SK-N-SH (cell line): ENCODE data around the gene CX3CR1. TPM values are rescaled to one million over a fixed set of nuclear protein-coding genes. Genes with fewer than 3 reads are reported as not detected.

Experiments used
- CTCF ChIA-PET: fragments of 300-600, 350-600 bp; formaldehyde crosslinking; extraction: SDS; loops from one replicate; lab custom pipeline; 2021; lab: Yijun Ruan, JAX
- POLR2A ChIA-PET: fragments of 350-600 bp; sonication (Branson Sonifier 250); formaldehyde crosslinking; extraction: SDS; loops from one replicate; lab custom pipeline; 2020; ENCODE audit warnings: antibody characterized with exemption, inconsistent platforms; lab: Yijun Ruan, JAX
- DNase-seq: peaks from one replicate; pipeline ENCODE4 v3.0.0; 2012
- H2AFZ ChIP-seq: fragments of 200-600 bp; sonication (generic); 2 replicates; pipeline ENCODE4 v1.8.1; 2016; ENCODE audit warnings: antibody characterized with exemption, mild to moderate bottlenecking, low read depth
- H3F3A ChIP-seq: fragments of 200-600 bp; sonication (generic); replicated peaks from 2 replicates; pipeline ENCODE3; 2016; ENCODE audit warnings: antibody characterized with exemption, mild to moderate bottlenecking; ENCODE audit not compliant: insufficient read depth
- H3K27ac ChIP-seq, 2 experiments: fragments of 200-500 bp in 1 of 2; fragments of 200-600 bp in 1 of 2; sonication (Bioruptor generic) in 1 of 2; sonication (generic), shearing (Covaris generic) in 1 of 2; 2 replicates each; pipeline versions ENCODE4 v1.5.1 to v1.6.1; 2014 to 2016; ENCODE audit warnings: low read depth in 2 of 2, inconsistent platforms in 1 of 2, low read length in 1 of 2, mild to moderate bottlenecking in 1 of 2, mixed read lengths in 1 of 2
- H3K27me3 ChIP-seq: fragments of 200-600 bp; sonication (generic), shearing (Covaris generic); 2 replicates; pipeline ENCODE4 v1.6.1; 2016; ENCODE audit warnings: mixed run types; ENCODE audit not compliant: insufficient read depth
- H3K36me3 ChIP-seq, 2 experiments: fragments of 200-500 bp in 1 of 2; fragments of 200-600 bp in 1 of 2; sonication (Bioruptor generic) in 1 of 2; sonication (generic) in 1 of 2; replicated peaks in 1 of 2; 2 replicates each; pipeline versions ENCODE3 to v1.5.1; 2014 to 2016; ENCODE audit warnings: low read length in 1 of 2, mild to moderate bottlenecking in 1 of 2; ENCODE audit not compliant: insufficient read depth in 2 of 2, control insufficient read depth in 1 of 2
- H3K4me1 ChIP-seq, 2 experiments: fragments of 200-500 bp in 1 of 2; fragments of 200-600 bp in 1 of 2; sonication (Bioruptor generic) in 1 of 2; sonication (generic), shearing (Covaris generic) in 1 of 2; 2 replicates each; pipeline versions ENCODE4 v1.5.1 to v1.6.1; 2014 to 2016; ENCODE audit warnings: low read depth in 1 of 2, low read length in 1 of 2, mixed run types in 1 of 2; ENCODE audit not compliant: insufficient read depth in 2 of 2, control insufficient read depth in 1 of 2
- H3K4me2 ChIP-seq: fragments of 200-600 bp; sonication (generic), shearing (Covaris generic); 2 replicates; pipeline ENCODE4 v1.6.1; 2017; ENCODE audit warnings: mixed run types
- H3K4me3 ChIP-seq, 2 experiments: fragments of 200-500 bp in 1 of 2; fragments of 200-600 bp in 1 of 2; sonication (Bioruptor generic) in 1 of 2; sonication (generic), shearing (Covaris generic) in 1 of 2; 2 replicates each; pipeline versions ENCODE4 v1.5.1 to v1.8.1; 2014 to 2016; ENCODE audit warnings: low read depth in 2 of 2, inconsistent platforms in 1 of 2, low read length in 1 of 2, mild to moderate bottlenecking in 1 of 2, mixed read lengths in 1 of 2, moderate library complexity in 1 of 2
- H3K79me2 ChIP-seq: fragments of 200-600 bp; sonication (generic); 2 replicates; pipeline ENCODE4 v1.8.1; 2017; ENCODE audit warnings: mild to moderate bottlenecking; ENCODE audit not compliant: insufficient read depth
- H3K9ac ChIP-seq: fragments of 200-600 bp; sonication (generic); 2 replicates; pipeline ENCODE4 v1.6.1; 2017; ENCODE audit warnings: mixed run types
- H3K9me2 ChIP-seq: fragments of 200-600 bp; sonication (generic); 2 replicates; pipeline ENCODE4 v1.6.1; 2017; ENCODE audit warnings: mixed run types
- H3K9me3 ChIP-seq: fragments of 200-600 bp; sonication (generic); 2 replicates; pipeline ENCODE4 v1.6.1; 2017; ENCODE audit warnings: mixed run types, mild to moderate bottlenecking, moderate library complexity
- H4K20me1 ChIP-seq: fragments of 200-600 bp; sonication (generic); 2 replicates; pipeline ENCODE4 v1.6.1; 2017; ENCODE audit warnings: mild to moderate bottlenecking, mixed run types; ENCODE audit not compliant: insufficient read depth
- FOSL2 ChIP-seq: IDR thresholded peaks from 2 replicates; pipeline ENCODE4 v1.4.0; 2012; ENCODE audit warnings: low read depth, mild to moderate bottlenecking, moderate library complexity, borderline replicate concordance
- FOXM1 ChIP-seq: IDR thresholded peaks from 2 replicates; pipeline ENCODE4 v1.4.0; 2012; ENCODE audit warnings: low read depth, mild to moderate bottlenecking
- JUND ChIP-seq: IDR thresholded peaks from 2 replicates; pipeline ENCODE4 v1.4.0; 2012
- NRF1 ChIP-seq: IDR thresholded peaks from 2 replicates; pipeline ENCODE4 v1.6.1; 2012; ENCODE audit warnings: low read depth, mild to moderate bottlenecking, low read length
- POLR2AphosphoS5 ChIP-seq: IDR thresholded peaks from 2 replicates; pipeline ENCODE4 v1.6.1; 2012; ENCODE audit warnings: low read depth, low read length
- TEAD4 ChIP-seq: IDR thresholded peaks from 2 replicates; pipeline ENCODE4 v1.4.0; 2012; ENCODE audit warnings: mild to moderate bottlenecking, borderline replicate concordance; ENCODE audit not compliant: insufficient read depth
- YY1 ChIP-seq: IDR thresholded peaks from 2 replicates; pipeline ENCODE4 v1.4.0; 2012; ENCODE audit warnings: low read depth, mild to moderate bottlenecking
- WGBS: methylation state at CpG from one replicate; pipeline ENCODE4 v1.1.6; 2017; ENCODE audit warnings: low lambda C conversion rate; 5-methylcytosine and 5-hydroxymethylcytosine counted together
- polyA plus RNA-seq, 3 experiments: library from polyadenylated mRNA; depleted of rRNA; stranded (reverse); fragments of >200 nt; gene quantifications; 2 replicates each; pipeline ENCODE4 v1.2.3, GENCODE V29; 2012
- TF ChIP-seq, protein P1 (sequence below): IDR thresholded peaks from 2 replicates; pipeline ENCODE4 v1.4.0; 2012; ENCODE audit warnings: low read depth
- TF ChIP-seq, protein P2 (sequence below): IDR thresholded peaks from 2 replicates; pipeline ENCODE4 v1.4.0; 2012; ENCODE audit warnings: low read depth, borderline replicate concordance
- TF ChIP-seq, protein P3 (sequence below): IDR thresholded peaks from 2 replicates; pipeline ENCODE4; 2012
- TF ChIP-seq, protein P4 (sequence below): fragments of 150-350 bp; IDR thresholded peaks from 2 replicates; pipeline ENCODE4 v1.6.1; 2017; ENCODE audit warnings: antibody characterized with exemption, low read length, low read depth, borderline replicate concordance

The CX3CR1 gene
- polyA plus RNA-seq, 1 of the 3 experiments (the other 2 are of a cell fraction): not detected

DNA sequence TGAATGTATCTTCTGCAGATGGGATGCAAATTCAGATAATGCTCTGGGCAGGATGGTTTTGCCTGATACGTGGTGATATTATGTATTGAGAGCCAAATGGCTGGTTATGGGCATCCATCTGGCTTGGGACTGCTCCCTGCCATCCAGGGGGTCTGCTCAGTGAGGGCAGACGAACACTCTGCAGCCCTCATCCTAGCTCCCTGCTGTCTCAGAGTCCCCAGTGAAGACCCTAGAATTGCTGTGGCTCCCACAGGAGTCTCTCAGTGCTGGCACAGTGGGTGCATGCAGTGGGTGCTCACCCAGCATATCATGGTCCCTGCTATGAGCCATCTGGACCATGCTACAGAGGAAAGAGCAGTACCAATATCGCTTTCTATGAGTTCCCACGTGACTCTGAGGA, 10.3 kb downstream of the CX3CR1 start:
- ChIA-PET POLR2A (no interaction called here), CTCF (interaction anchor here (1.0 to 2.1 kb wide), 8 partner anchors 19 to 143 kb away, joined by 3 to 10 read pairs (median 6); no protein-coding TSS in a partner anchor)
- Histone ChIP-seq H3K9me3 (no peaks in the 10 kb centered on the region), H3F3A (no peaks in the 10 kb centered on the region), H3K4me1 (no peaks in the 10 kb centered on the region), H3K79me2 (no peaks in the 10 kb centered on the region), H3K4me2 (no peak overlapping the region), H4K20me1 (no peaks in the 10 kb centered on the region), H3K9me2 (no peaks in the 10 kb centered on the region), H3K36me3 (no peaks in the 10 kb centered on the region), H2AFZ (no peak overlapping the region), H3K27me3 (peaks cover 4% of the 10 kb centered on the region; the same call in 1 of the 2 replicates), H3K9ac (no peak overlapping the region), H3K27ac (no peak overlapping the region), H3K4me3 (no peak overlapping the region)
- TF ChIP-seq FOSL2 (no peak), NRF1 (no peak)
- TF ChIP-seq, protein P1, sequence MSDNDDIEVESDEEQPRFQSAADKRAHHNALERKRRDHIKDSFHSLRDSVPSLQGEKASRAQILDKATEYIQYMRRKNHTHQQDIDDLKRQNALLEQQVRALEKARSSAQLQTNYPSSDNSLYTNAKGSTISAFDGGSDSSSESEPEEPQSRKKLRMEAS: no peak
- 20% methylated on average over 3 of the region's 4 CpGs for WGBS
- DNase-seq: no peak

DNA sequence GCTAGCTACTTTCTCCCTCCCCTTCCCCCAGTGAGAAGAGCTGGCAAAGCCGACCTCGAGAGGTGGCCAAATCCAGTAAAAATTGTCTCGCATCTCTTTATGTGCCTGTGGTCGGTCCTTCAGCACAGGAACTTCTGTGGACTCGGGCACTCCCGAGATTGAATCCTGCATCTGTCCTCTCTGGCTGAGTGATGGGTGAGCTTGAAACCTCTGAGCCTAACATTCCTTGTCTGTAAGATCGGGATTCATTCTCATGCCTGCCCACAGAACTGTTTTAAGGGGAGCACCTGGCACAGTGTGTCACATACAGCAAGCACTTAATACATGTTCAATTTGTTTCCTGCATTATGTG, 11.3 kb downstream of the CX3CR1 start:
- Histone ChIP-seq H3K36me3 (no peaks in the 10 kb centered on the region), H3K9me3 (no peaks in the 10 kb centered on the region), H2AFZ (no peak overlapping the region), H3K27ac (no peak overlapping the region), H3K9ac (no peak overlapping the region), H3F3A (no peaks in the 10 kb centered on the region), H3K4me2 (no peak overlapping the region), H3K4me3 (no peak overlapping the region), H4K20me1 (no peaks in the 10 kb centered on the region), H3K9me2 (no peaks in the 10 kb centered on the region), H3K27me3 (peaks cover 11% of the 10 kb centered on the region; the same call in 1 of the 2 replicates), H3K4me1 (peaks cover 0 to 2% of the 10 kb centered on the region in 2 experiments; a peak in 1 of 4 replicates), H3K79me2 (no peaks in the 10 kb centered on the region)
- ChIA-PET POLR2A (no interaction called here), CTCF (interaction anchor here (0.6 to 2.1 kb wide), 6 partner anchors 9 to 1004 kb away, joined by 3 to 10 read pairs (median 6); no protein-coding TSS in a partner anchor)
- WGBS: 62% methylated on average over 7 of the region's 7 CpGs
- TF ChIP-seq, protein P2, sequence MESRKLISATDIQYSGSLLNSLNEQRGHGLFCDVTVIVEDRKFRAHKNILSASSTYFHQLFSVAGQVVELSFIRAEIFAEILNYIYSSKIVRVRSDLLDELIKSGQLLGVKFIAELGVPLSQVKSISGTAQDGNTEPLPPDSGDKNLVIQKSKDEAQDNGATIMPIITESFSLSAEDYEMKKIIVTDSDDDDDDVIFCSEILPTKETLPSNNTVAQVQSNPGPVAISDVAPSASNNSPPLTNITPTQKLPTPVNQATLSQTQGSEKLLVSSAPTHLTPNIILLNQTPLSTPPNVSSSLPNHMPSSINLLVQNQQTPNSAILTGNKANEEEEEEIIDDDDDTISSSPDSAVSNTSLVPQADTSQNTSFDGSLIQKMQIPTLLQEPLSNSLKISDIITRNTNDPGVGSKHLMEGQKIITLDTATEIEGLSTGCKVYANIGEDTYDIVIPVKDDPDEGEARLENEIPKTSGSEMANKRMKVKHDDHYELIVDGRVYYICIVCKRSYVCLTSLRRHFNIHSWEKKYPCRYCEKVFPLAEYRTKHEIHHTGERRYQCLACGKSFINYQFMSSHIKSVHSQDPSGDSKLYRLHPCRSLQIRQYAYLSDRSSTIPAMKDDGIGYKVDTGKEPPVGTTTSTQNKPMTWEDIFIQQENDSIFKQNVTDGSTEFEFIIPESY: no peak
- TF ChIP-seq TEAD4: no peak
- DNase-seq: no peak

DNA sequence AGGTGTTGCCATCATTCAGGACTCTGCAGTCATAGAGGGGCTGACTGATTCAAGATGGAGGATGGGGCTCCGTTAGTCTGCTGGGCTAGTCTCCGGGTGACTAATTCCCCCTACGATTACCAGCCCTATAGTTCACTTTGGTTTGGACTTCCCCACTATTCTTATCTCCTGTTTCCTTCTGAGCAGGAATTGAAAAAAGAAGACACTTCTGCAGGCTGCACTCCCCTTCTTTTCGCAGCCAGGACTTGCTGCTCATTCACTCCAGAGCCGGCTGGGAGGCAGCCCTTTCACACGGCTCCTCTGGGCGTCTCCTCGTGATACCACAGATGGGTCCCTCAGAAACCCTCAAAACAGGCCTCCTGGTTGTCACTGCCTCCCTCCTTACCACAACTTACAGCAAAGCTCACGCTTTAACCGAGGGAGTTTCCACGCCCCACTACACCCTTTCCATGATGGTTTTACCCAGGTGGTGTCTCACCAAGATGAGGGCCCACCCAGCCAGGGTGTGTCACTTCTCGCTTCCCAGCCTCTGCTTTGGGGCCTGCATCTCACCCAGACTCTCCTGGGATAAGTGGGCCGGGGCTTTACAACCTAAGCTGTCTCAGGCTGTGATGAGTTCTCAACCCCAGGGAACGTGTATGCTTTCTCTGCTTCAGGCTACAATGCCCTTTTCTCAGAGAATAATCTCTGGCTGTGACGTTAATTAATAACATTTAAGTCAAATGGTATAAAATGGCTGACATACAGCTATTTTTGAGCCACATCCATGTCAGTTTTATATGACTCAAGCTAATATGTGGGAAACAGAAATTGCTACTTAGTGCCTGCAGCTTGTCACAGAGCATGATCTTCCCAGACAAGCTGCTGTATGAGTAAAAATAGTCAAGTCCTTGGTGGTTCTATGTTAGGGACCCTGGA, 11.9 kb downstream of the CX3CR1 start:
- Histone ChIP-seq H3K4me3 (no peak overlapping the region), H2AFZ (no peak overlapping the region), H3K9ac (no peak overlapping the region), H3K36me3 (no peaks in the 10 kb centered on the region), H3K4me1 (peaks cover 0 to 2% of the 10 kb centered on the region in 2 experiments; a peak in 1 of 4 replicates), H3K9me2 (no peaks in the 10 kb centered on the region), H3K4me2 (no peak overlapping the region), H3K27ac (no peak overlapping the region), H4K20me1 (no peaks in the 10 kb centered on the region), H3F3A (no peaks in the 10 kb centered on the region), H3K79me2 (no peaks in the 10 kb centered on the region), H3K9me3 (no peaks in the 10 kb centered on the region), H3K27me3 (peaks cover 14% of the 10 kb centered on the region; the same call in 1 of the 2 replicates)
- ChIA-PET CTCF (interaction anchor here (0.7 to 1.6 kb wide), 4 partner anchors 10 to 141 kb away, joined by 3 to 10 read pairs (median 4); no protein-coding TSS in a partner anchor), POLR2A (no interaction called here)
- no peak for DNase-seq
- WGBS: 70% methylated on average over 15 of the region's 15 CpGs
- TF ChIP-seq, protein P3, sequence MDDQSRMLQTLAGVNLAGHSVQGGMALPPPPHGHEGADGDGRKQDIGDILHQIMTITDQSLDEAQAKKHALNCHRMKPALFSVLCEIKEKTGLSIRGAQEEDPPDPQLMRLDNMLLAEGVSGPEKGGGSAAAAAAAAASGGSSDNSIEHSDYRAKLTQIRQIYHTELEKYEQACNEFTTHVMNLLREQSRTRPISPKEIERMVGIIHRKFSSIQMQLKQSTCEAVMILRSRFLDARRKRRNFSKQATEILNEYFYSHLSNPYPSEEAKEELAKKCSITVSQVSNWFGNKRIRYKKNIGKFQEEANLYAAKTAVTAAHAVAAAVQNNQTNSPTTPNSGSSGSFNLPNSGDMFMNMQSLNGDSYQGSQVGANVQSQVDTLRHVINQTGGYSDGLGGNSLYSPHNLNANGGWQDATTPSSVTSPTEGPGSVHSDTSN: no peak
- TF ChIP-seq FOXM1 (no peak), POLR2AphosphoS5 (no peak), YY1 (no peak), JUND (no peak)
- TF ChIP-seq, protein P4, sequence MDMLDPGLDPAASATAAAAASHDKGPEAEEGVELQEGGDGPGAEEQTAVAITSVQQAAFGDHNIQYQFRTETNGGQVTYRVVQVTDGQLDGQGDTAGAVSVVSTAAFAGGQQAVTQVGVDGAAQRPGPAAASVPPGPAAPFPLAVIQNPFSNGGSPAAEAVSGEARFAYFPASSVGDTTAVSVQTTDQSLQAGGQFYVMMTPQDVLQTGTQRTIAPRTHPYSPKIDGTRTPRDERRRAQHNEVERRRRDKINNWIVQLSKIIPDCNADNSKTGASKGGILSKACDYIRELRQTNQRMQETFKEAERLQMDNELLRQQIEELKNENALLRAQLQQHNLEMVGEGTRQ: no peak
